HG03103 (cell line): ENCODE data around the gene DPP10.
"Not testable (repeated sequence)": the region's sequence is repeated elsewhere in the genome, so short reads cannot be mapped to it uniquely, and the experiment has no call there.

Experiments used
- ATAC-seq: cut with Tn5 transposase; IDR thresholded peaks from one replicate; pipeline ENCODE4 v1.9.1; 2021; ENCODE audit warnings: low read depth; ENCODE audit not compliant: unreplicated experiment

DPP10 gene

DNA sequence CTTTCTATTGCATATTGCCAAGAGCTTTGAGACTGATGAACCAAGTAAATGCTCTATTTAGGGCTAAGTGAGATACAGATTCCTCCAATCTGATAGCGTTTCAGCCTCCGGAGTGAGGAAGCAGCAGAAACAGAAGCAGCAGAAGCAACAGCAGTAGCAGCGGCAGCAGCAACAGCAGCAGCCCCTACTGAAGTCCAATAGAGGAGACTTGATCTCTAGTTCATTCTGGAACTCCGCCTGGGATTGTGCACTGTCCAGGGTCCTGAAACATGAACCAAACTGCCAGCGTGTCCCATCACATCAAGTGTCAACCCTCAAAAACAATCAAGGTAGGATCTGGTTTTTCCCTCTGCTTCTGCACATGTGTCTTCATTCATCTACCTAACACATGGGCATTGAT, at the start of gene DPP10:
TSS of gene DPP10 (plus strand) at position 132 of the 400 bp plus-strand sequence.
- ATAC-seq: no peak

DNA sequence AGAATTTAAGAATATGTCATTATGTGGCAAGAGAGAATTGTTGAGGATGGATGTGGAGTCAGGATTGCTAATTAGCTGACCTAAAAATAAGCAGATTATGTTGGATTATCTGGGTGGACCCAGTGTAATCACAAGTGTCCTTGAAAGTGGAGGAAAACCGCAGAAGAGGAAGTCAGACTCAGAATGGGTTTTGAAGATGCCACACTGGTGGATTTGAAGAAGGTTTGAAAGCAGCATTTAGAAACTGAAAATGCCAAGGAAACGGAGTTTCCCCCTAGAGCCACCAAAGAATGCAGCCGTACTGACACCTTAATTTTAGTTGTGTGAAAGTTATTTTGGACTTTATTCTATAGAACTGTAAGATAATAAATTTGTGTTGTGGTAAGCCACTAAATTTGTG, 41.6 kb upstream of the DPP10 start:
- ATAC-seq: no peak

DNA sequence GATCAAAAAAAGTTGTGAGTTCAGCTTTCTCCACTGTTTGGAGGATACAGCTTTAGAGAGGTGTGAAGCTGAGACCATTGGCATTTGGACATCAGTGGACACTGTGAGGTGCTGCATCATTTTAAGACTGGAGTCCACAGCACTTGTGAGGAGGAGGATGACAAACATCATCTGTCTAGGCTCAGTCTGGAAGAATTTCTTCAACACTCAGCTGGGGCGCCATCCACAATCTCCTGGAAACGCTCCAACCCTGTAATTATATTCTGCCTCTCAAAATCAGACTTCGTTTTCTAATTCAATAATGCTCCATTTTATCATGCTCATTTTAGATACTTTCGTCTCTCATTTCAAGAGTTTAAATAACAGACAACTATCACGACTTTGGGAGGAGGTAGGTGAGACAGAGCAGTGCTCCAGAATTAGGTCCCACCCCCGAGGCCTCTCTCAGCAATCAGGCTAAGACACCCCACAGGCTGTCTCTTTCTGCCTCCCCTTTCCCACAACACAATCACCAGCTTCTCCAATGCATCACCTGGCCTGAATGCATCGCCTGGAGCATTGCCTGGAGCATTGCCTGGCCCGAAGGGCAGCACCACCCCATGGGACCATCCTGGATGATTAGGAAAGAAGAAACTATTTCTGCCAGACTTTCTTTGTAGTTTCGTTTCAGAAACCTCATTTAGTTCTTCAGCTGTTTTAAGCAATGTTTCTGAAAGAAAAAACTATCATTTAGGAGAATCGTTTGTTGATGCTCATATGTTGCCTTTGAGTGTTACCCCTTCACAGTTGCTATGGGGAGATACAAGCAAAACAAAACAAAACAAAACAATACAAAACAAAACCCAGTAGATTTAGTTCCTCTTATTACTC, 37.0 kb upstream of the DPP10 start:
- ATAC-seq: no peak

DNA sequence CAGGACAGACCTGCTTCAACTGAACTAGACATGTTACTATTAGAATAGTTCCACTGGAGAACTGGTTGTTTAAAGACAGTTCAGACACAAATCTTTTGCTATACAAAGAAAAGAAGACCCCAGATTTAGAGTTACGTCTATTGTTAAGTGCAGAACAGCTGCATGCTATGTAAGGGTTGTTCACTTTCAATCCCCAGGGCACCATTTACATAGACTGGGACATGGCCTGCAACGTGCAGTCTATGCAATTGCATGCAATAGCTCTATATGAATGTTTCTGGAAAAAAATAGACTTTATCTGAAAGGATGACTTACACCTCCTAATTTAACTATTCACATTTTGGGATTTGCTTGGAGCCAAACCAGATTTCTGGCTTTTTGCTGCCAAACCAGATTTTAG, 36.1 kb upstream of the DPP10 start:
- ATAC-seq: no peak

DNA sequence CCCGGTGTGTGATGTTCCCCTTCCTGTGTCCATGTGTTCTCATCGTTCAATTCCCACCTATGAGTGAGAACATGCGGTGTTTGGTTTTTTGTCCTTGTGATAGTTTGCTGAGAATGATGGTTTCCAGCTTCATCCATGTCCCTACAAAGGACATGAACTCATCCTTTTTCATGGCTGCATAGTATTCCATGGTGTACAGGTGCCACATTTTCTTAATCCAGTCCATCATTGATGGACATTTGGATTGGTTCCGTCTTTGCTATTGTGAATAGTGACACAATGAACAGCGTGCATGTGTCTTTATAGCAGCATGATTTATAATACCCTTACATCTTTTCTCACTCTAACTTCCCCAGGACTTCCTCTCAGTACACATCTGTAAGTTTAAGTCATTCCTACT, 35.1 kb upstream of the DPP10 start:
- not testable (repeated sequence) for ATAC-seq

DNA sequence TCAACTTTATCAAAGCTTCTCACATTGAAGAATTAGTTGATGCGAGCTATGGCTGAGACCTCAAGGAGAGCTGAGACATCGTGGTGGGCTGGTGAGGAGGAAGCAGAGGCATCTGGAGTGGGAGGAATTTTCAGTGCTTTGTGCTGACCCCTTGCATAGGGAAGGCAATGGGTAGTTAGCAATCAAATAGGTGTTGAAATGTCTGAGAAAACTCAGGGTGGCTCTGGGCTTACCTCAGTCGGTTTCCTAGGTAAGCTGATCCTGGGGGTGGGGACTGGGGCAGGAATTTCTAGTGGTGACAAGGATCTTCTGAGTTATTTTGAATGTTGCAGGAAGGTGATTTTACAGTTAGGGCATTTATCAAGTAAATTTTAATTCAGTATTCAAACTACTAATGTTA, 20.7 kb upstream of the DPP10 start:
- ATAC-seq: no peak

DNA sequence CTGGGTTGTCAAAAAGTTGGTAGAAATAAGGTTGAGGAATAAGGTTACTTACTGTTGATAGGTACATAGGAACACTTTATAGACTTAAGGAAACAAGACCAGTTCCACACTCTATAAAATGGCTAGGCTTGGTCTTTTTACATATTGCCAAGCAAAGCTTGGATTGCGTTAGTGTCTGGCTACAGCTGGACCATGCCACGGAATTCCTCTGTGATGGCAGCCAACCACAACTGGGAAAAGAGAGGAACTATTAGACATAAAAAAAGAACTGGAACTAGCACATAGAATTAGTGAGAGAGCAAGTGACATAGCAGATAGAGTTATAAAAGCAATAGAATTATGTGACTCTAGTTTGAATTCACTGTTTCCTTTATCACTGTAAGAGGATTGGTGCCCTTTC, 17.7 kb upstream of the DPP10 start:
- ATAC-seq: no peak

DNA sequence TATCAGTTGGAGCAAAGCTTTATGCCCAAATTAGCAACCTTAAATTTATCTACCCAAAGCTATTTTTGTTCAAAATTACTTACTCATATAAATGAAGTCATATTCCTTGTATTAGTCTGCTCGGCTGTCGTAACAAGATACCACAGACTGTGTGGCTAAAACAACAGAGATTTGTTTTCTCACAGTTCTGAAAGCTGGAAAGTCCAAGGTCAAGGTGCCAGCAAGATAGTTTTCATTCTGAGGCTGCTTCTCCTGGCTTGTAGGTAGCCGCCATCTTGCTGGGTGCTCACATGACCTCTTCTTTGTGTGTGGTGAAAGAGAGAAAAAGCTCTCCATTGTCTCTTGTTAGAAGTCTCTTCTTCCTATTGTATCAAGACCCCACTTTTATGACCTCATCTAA, 15.7 kb upstream of the DPP10 start:
- ATAC-seq: no peak

DNA sequence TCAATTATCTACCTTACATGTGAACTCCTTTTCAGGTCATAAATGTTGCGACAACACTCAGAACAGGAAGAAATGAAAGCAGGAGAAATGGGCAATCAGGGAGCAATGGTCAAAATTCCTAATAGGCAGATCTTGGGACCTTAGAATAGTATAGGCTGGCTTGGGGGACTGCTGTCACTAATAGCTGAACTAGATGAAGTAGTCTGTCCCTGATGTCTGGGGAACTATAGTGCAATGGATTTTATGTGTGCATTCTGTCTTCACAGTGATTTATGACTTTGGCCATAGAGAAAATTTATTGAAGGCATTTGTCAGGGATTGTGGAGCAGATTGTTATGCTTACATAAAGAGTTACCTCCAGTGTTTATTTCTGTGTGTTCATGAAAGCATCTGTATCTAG, 6.1 kb upstream of the DPP10 start:
- ATAC-seq: no peak

DNA sequence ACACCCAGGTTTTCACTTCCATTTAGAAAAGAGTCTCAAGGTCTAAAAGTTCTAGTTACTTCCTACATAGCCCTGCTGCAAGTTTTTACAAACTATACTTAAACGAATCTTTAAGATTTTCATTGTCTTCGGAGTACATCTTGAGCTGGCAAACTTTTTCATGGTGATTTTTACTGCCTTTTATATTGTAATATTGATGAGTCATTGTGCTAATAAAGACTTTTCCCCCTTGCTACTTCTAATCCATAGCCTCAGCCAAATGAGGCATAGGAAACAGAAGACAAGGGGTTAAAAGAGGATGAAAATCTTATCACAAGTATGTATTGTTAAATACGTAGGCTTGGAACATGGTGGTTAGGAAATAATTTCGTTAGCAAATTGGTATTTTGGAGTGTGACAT, 4.1 kb downstream of the DPP10 start:
- ATAC-seq: no peak

DNA sequence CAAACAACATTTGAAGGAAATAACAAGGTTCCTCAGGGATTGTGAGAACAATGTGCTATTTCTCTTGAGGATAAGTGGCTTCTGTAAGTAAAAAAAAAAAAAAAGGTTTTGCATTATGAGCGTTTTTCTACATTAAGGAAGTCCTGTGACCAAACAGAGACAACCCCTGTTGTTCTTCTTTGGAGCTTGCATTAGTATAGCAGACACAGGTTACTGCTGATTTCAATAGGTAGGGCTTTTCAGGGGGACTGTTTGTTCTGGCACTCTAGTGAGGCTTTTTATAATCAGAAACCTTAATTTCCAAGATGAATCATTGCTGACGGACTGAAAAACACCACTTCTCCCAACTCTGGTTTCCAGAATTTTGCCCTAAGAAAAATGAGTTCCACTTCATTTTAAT, 8.2 kb downstream of the DPP10 start:
- ATAC-seq: no peak

DNA sequence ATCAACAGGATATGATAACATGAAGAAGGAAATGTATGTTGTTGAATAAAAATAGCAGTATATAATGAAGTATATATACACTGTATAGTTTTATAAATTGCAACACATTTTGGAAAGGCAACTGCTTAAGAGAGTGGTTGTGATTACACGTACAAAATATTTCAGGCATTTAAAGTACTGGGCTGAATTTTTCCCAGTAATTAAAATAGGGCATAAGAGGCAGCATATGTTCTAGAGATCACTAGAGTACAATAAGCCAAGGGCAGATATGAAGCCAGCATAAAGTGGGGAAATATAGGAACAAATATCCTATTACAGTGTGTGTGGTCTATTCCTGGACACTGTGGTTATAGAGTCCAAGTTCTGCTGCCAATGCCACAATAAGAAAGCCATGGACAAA, 14.1 kb downstream of the DPP10 start:
- ATAC-seq: no peak

DNA sequence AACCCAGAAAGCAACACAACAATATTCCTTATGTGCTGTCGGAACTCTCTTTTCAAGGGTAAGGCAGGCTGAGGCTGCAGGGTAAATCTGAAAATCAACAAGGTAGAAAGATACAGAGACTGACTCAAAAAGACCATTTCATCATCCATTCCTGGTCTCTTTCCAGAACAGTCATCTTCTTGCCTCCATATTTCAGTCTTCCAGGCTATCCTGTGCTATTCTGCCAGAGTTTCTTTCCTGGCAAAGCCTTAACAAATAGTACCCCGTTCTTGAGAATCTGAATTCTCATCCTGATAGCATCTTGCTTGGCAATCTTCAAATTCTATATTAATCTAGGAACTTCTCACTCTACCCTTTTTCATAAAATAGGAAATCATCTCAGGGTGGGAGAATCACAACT, 15.5 kb downstream of the DPP10 start:
- ATAC-seq: no peak

DNA sequence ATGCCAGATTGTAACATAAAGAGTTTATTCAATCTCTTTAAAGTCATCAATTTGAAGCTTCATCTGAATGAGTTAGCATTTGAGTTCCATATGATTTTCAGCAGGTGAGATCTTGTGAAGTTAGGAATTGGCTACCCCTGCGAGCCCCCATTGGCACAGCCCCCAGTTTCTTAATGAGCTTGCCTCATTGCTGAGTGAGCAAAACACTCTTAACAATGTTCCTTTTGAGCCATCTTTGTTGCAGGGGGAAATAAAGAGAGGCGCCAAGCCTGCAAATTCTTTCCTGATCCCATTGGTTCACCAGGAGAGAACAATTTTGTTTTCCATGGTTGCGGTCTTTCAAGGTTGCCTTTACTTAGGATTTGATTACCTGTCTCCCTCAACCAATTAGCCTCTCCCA, 18.7 kb downstream of the DPP10 start:
- ATAC-seq: no peak

DNA sequence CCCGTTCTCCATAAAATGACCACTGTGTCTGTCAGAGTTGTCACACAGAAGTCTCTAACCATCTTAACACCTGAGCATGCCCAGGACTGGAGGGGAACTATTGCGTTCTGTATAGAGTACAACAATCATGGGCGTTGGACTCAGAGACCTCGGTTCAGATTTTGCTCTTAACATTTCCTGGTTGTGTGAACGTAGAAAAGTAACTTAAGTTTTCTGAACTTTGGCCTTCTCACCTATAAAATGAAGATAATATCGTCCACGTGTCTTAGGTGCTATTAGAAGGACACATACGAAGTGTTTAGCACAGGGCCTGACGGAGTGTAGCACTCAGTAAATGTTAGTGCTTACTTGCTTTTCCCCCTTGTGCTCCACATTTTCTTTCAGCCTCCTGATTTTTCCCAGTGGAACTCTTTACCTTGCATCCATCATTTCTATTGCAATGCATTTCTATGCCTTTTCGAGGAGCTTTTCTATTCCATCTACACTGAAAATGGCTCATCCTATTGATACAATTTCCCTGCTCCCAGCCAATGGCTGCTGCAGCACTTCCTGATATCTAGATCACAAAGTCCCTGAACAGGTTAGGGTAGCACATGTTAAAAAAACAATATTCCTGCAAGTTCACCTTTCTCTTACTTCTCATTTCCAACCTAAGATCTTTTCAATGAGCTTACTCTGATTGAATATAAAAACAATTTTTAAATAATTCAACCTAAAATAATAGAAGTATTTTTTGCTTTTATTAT, 22.7 kb downstream of the DPP10 start:
- ATAC-seq: no peak

DNA sequence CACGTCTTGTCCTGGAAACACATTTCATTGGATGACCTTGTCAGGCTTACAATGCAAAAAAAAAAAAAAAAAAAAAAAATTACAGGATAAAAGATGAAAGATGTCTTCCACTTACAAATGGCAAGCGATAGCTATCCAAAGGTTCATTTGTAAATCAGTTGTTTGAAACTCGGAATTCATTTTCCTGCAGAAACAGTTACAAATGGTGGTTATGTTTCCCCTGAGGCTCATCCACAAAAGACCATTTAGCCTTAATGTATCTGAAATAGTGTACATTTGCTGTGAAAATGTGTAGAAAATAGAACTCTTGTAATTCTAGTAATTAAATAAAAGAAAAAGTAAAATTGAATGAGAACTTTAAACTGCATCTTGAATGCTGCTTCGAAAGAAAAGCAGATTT, 25.9 kb downstream of the DPP10 start:
- no peak for ATAC-seq

DNA sequence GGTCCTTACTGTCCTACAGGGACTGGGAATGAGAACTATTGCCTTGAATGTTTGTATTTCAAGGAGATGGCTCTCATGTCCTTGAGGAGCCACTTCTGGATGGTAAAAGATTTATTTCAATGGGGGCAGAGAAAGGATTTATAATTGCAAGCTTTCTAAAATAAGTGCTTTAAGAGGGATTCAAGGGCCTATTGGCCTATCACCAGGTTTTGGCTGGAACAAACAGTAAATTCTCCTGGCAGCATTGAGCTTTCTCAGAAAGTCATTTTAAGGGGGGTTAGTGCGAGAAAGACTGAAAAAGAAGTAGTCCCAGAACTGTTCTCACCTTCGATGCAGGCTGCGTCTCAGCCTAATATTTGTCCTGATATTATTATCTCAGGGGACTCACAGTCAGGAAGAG, 29.8 kb downstream of the DPP10 start:
- ATAC-seq: no peak

DNA sequence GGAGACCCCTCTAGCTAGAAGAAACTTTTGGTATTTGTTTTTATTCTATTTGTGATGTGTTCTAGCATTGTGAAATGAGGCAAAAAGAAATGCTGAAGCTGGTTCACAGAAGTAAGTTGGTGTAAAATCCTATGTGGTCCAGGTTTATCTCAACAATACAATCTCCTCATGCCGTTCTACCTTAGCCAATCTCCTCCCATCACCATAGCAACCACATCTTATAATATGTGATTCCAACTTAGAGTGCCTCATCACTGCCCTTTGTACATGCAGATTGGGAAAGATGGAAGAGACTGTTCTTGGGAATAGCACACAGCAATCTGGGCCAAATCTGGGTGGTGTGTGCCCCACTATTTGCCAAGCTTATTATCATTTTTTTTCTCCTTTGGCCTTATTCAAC, 30.3 kb downstream of the DPP10 start:
- ATAC-seq: no peak

DNA sequence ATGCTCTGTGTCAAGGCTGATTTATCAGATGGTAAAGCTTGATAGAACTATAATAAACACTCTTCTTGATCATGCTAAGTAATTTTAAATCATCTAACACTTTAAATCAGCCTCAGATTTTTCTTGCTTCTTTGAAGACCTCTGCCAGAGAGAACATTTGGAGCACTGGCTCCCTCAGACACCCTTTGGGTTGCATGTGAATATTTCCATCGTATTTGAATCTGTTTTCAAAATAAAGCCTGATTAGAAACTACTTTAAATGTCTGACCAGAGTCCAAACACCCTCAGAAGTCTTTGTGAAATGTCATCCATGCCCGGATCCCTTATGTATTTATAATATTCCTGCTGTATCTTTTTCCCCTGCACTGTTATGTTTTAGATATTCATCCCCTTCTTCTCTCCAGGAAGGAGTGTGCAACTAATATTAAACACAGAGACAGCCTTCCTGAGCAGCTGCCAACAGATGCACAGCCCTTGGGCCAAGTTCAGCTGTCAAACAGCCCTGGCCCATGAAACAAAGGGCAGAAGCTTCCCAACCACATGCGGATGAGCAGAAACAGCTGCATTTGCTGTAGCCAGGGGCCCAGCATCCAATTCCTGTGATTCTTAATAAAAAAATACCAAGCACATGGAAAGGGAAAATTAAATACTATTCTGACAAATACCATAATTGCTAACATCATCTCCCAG, 46.5 kb downstream of the DPP10 start:
- no peak for ATAC-seq

DNA sequence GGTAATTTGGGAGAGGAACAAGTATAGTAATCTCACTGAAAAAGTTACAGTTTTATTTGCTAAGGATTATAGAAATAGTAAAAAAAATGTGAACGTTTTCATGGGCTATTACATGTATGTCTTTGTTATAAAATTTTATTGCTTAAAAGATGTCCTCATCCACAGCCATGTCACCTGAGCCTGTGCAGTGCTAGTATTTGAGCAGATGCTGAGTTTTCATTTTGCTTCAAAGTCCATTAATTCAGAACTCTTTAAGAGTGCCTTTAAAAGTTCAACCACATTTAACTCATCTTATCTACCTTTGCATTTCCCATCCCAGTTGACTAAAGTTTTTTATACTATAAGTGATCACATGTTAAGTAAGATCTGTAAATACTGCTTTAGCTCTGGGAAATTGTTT, 52.6 kb downstream of the DPP10 start:
- no peak for ATAC-seq

DNA sequence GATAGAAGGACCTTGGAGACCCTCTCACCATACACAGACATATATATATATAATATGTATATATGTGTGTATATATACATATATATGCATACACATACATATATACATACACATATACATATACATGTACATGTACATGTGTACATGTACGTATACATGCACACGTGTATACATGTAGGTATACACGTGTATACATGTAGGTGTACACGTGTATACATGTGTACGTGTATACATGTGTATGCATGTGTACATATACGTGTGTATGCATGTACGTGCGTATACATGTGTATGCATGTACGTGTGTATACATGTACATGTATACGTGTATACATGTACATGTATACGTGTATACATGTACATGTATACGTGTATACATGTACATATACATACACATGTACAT, 54.5 kb downstream of the DPP10 start:
- ATAC-seq: no peak

DNA sequence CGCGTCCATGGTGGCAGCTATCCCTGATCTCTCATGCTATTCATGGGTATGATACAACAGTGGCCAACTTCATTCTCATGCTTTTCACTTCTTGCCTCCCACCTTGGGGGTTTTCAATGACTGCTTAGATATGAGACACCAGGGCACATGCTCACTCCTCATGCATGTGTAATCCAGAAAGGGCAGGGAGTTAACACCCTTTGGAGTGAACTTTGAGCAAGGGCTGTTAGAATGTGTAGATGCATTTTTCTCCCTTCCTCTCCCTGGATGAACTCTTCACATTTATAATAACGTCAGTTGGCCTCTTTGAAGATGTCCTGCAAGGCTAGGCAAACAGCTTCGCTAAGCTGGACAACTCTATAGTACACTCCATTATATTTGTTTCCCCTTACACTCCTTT, 56.7 kb downstream of the DPP10 start:
- ATAC-seq: no peak
